Left lung (tissue), 10 donors: ENCODE data around the gene F2R. TPM values are rescaled to one million over a fixed set of nuclear protein-coding genes. Genes with fewer than 3 reads are reported as not detected.

ENCODE experiments used
- ATAC-seq: fragments of 200-7000 bp; cut with Tn5 transposase; one replicate; pipeline ENCODE4 v1.9.1; 2020; ENCODE audit warnings: moderate library complexity
- DNase-seq, 4 donors: peaks; one replicate each; pipeline ENCODE4 v3.0.0-alpha.2; 2013 to 2020
- H3K27ac ChIP-seq, 2 donors: fragments of 200-600 bp; sonication (generic) in 1 of 2; one replicate each; pipeline versions ENCODE4 v1.5.0 to v1.8.0; 2020 to 2021
- H3K27me3 ChIP-seq, 2 donors: fragments of 200-600 bp; sonication (generic) in 1 of 2; one replicate each; pipeline versions ENCODE4 v1.5.0 to v1.8.0; 2020 to 2021
- H3K36me3 ChIP-seq, 2 donors: fragments of 200-600 bp; sonication (generic) in 1 of 2; one replicate each; pipeline versions ENCODE4 v1.5.0 to v1.8.0; 2020 to 2021
- H3K4me1 ChIP-seq, 2 donors: fragments of 200-600 bp; one replicate each; pipeline ENCODE4 v1.8.0; 2021
- H3K4me3 ChIP-seq, 2 donors: fragments of 200-600 bp; sonication (generic) in 1 of 2; one replicate each; pipeline versions ENCODE4 v1.5.0 to v1.8.0; 2020 to 2021; ENCODE audit warnings: mild to moderate bottlenecking in 1 of 2
- H3K9me3 ChIP-seq, 2 donors: fragments of 200-600 bp; sonication (generic) in 1 of 2; one replicate each; pipeline versions ENCODE4 v1.5.0 to v1.8.0; 2020 to 2021
- CTCF ChIP-seq, 2 donors: fragments of 200-600 bp; sonication (generic) in 1 of 2; IDR thresholded peaks; one replicate each; pipeline versions ENCODE4 v1.5.0 to v1.8.0; 2021; ENCODE audit warnings: antibody characterized with exemption in 2 of 2
- intact Hi-C, 2 donors: fragments of 100-400 bp; cut with DNase I; formaldehyde crosslinking; loops; one replicate each; pipeline versions ENCODE4 v1.11.2 to v1.14.2; 2022
- polyA plus RNA-seq, 6 donors: library from polyadenylated mRNA; unstranded; fragments of 120-200 nt; gene quantifications; one replicate each; pipeline ENCODE4 v1.2.1, GENCODE V29; 2013; ENCODE audit not compliant: insufficient read length in 6 of 6
- total RNA-seq, 2 donors: library from RNA; stranded (reverse); fragmentation: NEBNext Ultra II Directional; extraction: Animal tissue kit (Norgen Biotek cat#: 25700); gene quantifications; one replicate each; pipeline ENCODE4 v1.2.1, GENCODE V29; 2021
- donor health status: DM: no; HTN: yes; CAD: no.
- donor health status: DM: no; HTN: no; CAD: no.

Gene F2R
- total and polyA plus RNA-seq, 8 donors: 21.2 to 54.4 (median 42.6) TPM

GRCh38 chr5:76690037-76690679, 25.8 kb upstream of the F2R start:
- Histone ChIP-seq H3K27me3 (no peaks in the 10 kb centered on the region), H3K4me3 (no peak overlapping the region), H3K36me3 (peaks cover 0 to 10% of the 10 kb centered on the region in 2 donors), H3K4me1 (peaks cover 10 to 11% of the 10 kb centered on the region in 2 donors), H3K9me3 (no peaks in the 10 kb centered on the region), H3K27ac (peak overlapping the region in 1 of 2 donors; percentile 10)
- ATAC-seq: no peak
- TF ChIP-seq CTCF (IDR thresholded peaks at IDR 0.05): no peak
- DNase-seq: no peak
- intact Hi-C loops: no loop called here

DNA sequence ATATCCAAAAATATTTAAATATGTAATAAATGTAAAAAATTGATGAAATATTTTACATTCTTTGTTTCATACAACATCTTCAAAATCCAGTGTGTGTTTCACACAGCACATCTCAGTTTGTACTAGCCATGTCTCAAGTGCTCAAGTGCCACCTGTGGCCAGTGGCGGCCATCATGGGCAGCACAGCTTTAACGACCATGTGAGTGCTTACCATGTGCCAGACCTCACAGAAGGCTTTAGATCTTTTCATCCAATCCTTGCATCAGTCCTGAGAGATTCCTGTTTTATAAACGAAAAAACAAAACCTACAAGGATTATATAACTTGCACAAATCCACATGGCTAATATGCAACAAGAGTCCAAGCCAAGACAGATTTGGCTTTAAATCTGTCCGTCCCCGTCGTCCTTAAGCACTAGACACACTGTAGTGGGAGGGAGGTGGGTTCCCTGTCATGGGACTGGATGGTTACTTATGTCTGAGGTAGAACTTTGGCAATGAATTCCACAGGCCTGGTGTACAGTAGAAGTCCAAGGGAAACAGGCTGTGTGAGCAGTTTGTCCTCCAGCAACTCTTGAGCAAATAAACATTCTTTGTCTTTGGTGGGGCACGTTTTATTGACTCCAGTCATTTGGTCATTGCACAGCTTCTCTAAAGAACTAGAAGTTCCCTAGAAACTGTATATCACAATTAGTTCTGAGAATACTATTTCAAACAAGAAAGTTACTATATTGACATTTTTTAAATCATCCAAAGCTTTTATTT, 25.0 kb upstream of the F2R start:
- no peak for ATAC-seq
- intact Hi-C loops: no loop called here
- no peak for TF ChIP-seq CTCF (IDR thresholded peaks at IDR 0.05)
- H3K9me3 ChIP-seq: no peaks in the 10 kb centered on the region
- DNase-seq: no peak
- H3K4me1 ChIP-seq: peaks cover 10 to 12% of the 10 kb centered on the region in 2 donors
- no peak overlapping the region for H3K4me3 ChIP-seq
- no peaks in the 10 kb centered on the region for H3K27me3 ChIP-seq
- H3K36me3 ChIP-seq: peaks cover 0 to 12% of the 10 kb centered on the region in 2 donors
- H3K27ac ChIP-seq: peak overlapping the region; percentile 6 to 18

DNA sequence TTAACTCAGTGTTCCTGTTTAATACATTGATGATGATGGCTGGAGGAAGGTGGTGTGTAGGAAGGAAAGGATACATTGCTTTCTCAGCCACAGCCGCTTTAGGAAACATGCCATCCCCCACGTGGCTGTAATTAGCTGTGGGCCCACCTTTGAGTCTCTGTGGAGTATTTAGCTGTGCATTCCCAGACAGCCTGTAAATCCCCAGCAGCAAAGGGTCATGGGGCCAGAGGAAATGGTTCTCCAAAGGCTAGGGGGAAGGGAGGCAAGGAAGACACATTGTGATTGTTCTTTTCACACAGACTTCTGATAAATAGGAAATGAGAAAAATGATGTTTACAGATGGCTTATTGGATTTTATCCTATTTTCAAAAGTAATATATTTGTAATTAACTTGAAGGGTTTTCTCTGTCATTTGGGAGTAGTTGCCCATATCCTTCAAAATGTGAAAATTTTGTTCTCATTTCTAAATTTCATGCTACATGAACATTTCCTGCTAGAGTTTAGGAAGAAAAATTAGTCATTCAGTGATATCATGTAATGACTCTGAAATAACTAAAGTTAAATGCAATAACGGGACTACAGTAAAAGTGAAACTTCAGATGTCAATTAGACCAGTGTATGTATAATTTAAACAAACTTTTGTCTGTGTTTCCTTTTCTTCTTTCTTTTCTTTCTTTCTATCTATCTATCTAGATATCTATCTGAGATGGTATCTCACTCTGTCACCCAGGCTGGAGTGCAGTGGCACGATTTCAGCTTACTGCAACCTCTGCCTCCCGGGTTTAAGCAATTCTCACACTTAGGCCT, 24.3 kb upstream of the F2R start:
- intact Hi-C loops: no loop called here
- ATAC-seq (peak; percentile 42), DNase-seq (peak in 1 of 4 donors; percentile 26)
- Histone ChIP-seq H3K9me3 (no peaks in the 10 kb centered on the region), H3K4me3 (no peak overlapping the region), H3K36me3 (peaks cover 0 to 15% of the 10 kb centered on the region in 2 donors), H3K4me1 (peaks cover 10 to 20% of the 10 kb centered on the region in 2 donors), H3K27ac (peak overlapping the region; percentile 6 to 18), H3K27me3 (no peaks in the 10 kb centered on the region)
- TF ChIP-seq CTCF (IDR thresholded peaks at IDR 0.05): no peak

GRCh38 chr5:76692274-76692540, 23.7 kb upstream of the F2R start:
- Histone ChIP-seq H3K9me3 (no peaks in the 10 kb centered on the region), H3K36me3 (peaks cover 0 to 13% of the 10 kb centered on the region in 2 donors), H3K27me3 (no peaks in the 10 kb centered on the region), H3K4me3 (no peak overlapping the region), H3K4me1 (peaks cover 10 to 21% of the 10 kb centered on the region in 2 donors), H3K27ac (peak overlapping the region in 1 of 2 donors; percentile 6)
- no peak for DNase-seq
- intact Hi-C loops: no loop called here
- no peak for TF ChIP-seq CTCF (IDR thresholded peaks at IDR 0.05)
- ATAC-seq: no peak

- Histone ChIP-seq H3K4me1 (peaks cover 10 to 21% of the 10 kb centered on the region in 2 donors), H3K27ac (no peak overlapping the region), H3K4me3 (no peak overlapping the region), H3K36me3 (peaks cover 0 to 13% of the 10 kb centered on the region in 2 donors), H3K9me3 (no peaks in the 10 kb centered on the region), H3K27me3 (no peaks in the 10 kb centered on the region)
- DNase-seq (no peak), ATAC-seq (no peak)
- no peak for TF ChIP-seq CTCF (IDR thresholded peaks at IDR 0.05)
- intact Hi-C loops: no loop called here
Measured at GRCh38 chr5:76692651-76693050, 23.3 kb upstream of the F2R start.
